ENCODE results near the gene FMN1.

- peak in 5 of 11 experiments; percentile 30 to 50 (median 41) for TF ChIP-seq CTCF (IDR thresholded peaks at IDR 0.05 in 8 of 11, conservative IDR thresholded peaks at IDR 0.05 in 3 of 11)
- TF ChIP-seq POLR2A (IDR thresholded peaks at IDR 0.05): no peak
- no peak for TF ChIP-seq POLR2AphosphoS5 (IDR thresholded peaks at IDR 0.05)
These were observed 21.7 kb upstream of the FMN1 start for GRCh38 chr15:33215941-33216872.
